ENCODE results near the gene SBNO2. TPM values are rescaled to one million over a fixed set of nuclear protein-coding genes. Genes with fewer than 3 reads are reported as not detected.
A peak's percentile ranks its signal among the peaks of the same experiment; 100 is the strongest.

SBNO2 gene
- total and polyA plus RNA-seq, 9 of the 15 experiments (the other 6 are each of a cell fraction or from before 2014, with no cell fraction given) = 0.01 to 46.2 (median 6.7) TPM

DNA sequence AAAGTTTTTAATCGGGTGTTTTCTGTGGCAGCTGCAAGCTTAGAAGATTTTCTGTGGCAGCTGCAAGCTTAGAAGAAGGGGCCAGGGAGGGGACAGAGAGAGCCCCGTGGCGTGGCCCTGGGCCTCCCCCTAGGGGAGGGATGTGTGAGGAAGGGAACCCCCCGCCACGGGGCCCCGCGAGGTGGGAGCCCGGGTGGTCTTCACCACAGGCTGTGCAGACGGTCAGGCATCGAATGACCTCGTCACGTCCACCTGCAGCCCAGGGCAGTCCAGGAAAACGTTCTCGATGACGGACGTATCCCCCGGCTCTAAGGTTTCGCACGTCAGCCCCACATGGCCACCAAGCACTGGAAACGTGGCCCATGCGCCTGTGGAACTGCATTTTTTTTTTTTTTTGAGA, 87.5 kb downstream of the SBNO2 start:
- TSS peak; percentile 29 for BruUV-seq (replicated peaks)
- FAIRE-seq (no peak), ATAC-seq (no peak), DNase-seq (ENCODE audit: extremely low read depth in 1 of 4, low spot score in 3 of 4) (no peak)
- intact Hi-C loops (cut with micrococcal nuclease) (no loop called here), in situ Hi-C loops (cut with MboI) (no loop called here)
- Histone ChIP-seq H3K27me3 (ENCODE audit: control insufficient read depth in 2 of 2, insufficient read depth in 2 of 2, low read length in 2 of 2) (no peaks in the 10 kb centered on the region), H3K9me3 (replicated peaks; ENCODE audit: control insufficient read depth, insufficient read depth, low read depth, low read length) (no peaks in the 10 kb centered on the region), H3K79me2 (ENCODE audit: control insufficient read depth, insufficient read depth, low read length) (peaks cover under 1% of the 10 kb centered on the region; the same call in 1 of the 3 replicates), H3K9me1 (ENCODE audit: control insufficient read depth, insufficient read depth, low read length) (peaks cover 3% of the 10 kb centered on the region), H4K20me1 (replicated peaks; ENCODE audit: control insufficient read depth, insufficient read depth, low read length) (no peaks in the 10 kb centered on the region), H3K27ac (ENCODE audit: extremely low read depth, low read depth, low read length) (no peak overlapping the region), H3K36me3 (ENCODE audit: control insufficient read depth, insufficient read depth, low read length) (peaks cover 68% of the 10 kb centered on the region; the same call in 2 of the 3 replicates), H3K4me2 (ENCODE audit: insufficient read depth, low read length) (no peak overlapping the region), H3K9ac (ENCODE audit: insufficient read depth in 1 of 2, low read depth in 2 of 2, low read length in 2 of 2) (no peak overlapping the region; a peak in 2 of 4 replicates), H3K4me1 (replicated peaks in 1 of 2; ENCODE audit: control insufficient read depth in 2 of 2, insufficient read depth in 2 of 2, low read length in 2 of 2) (peaks cover 6 to 75% of the 10 kb centered on the region in 2 experiments), H2AFZ (ENCODE audit: low read depth, low read length) (no peak overlapping the region), H3K4me3 (no peak overlapping the region)
- CTCF ChIA-PET (ENCODE audit: low intra/inter-chr PET ratio) = no interaction called here
- POLR2A ChIA-PET = interaction anchor here (0.8 to 5.3 kb wide), 4 partner anchors 8 to 45 kb away, joined by 3 to 45 read pairs (median 7); partner anchors contain the start of gene POLR2E
- TF ChIP-seq FOXA3 (CRISPR knock-in tag; conservative IDR thresholded peaks at IDR 0.05 in 1 of 2, IDR thresholded peaks at IDR 0.05 in 1 of 2) (no peak), BACH1 (tag; IDR thresholded peaks at IDR 0.05) (no peak), SMARCA5 (IDR thresholded peaks at IDR 0.05) (no peak), ZEB2 (IDR thresholded peaks at IDR 0.05) (no peak), POLR2G (IDR thresholded peaks at IDR 0.05; ENCODE audit: low read depth, low read length) (peak; percentile 58; the same call in 1 of the 2 replicates), MTA3 (IDR thresholded peaks at IDR 0.05; ENCODE audit: borderline replicate concordance) (no peak), ZNF551 (CRISPR knock-in tag; IDR thresholded peaks at IDR 0.05) (no peak), GTF2E2 (tag; IDR thresholded peaks at IDR 0.05) (no peak), E4F1 (CRISPR knock-in tag; IDR thresholded peaks at IDR 0.05; ENCODE audit: borderline replicate concordance) (no peak), MAX (CRISPR knock-in tag; IDR thresholded peaks at IDR 0.05) (0 out of 2 replicates have a peak, but pooled peaks have one; percentile 14), ZNF24 (IDR thresholded peaks at IDR 0.05) (no peak), ZNF174 (CRISPR knock-in tag; IDR thresholded peaks at IDR 0.05) (no peak), HSF4 (CRISPR knock-in tag; IDR thresholded peaks at IDR 0.05; ENCODE audit: borderline replicate concordance) (no peak)
- TF ChIP-seq, protein P1, sequence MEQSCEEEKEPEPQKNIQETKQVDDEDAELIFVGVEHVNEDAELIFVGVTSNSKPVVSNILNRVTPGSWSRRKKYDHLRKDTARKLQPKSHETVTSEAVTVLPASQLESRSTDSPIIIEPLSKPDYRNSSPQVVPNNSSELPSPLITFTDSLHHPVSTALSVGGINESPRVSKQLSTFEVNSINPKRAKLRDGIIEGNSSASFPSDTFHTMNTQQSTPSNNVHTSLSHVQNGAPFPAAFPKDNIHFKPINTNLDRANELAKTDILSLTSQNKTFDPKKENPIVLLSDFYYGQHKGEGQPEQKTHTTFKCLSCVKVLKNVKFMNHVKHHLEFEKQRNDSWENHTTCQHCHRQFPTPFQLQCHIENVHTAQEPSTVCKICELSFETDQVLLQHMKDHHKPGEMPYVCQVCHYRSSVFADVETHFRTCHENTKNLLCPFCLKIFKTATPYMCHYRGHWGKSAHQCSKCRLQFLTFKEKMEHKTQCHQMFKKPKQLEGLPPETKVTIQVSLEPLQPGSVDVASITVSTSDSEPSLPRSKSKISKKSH (CRISPR knock-in tag; IDR thresholded peaks at IDR 0.05) = no peak
- whole genome bisulfite sequencing (ENCODE audit: insufficient coverage, low coverage, missing lambda C conversion rate) = 85% methylated on average over 19 of the region's 21 CpGs
